DMS153 (cell line): ENCODE data around the gene CGNL1.
A peak's percentile ranks its signal among the peaks of the same experiment; 100 is the strongest.

ENCODE experiments used
- DNase-seq: peaks from one replicate; lab custom pipeline; 2025; lab: John Stamatoyannopoulos, UW

CGNL1 gene

DNA sequence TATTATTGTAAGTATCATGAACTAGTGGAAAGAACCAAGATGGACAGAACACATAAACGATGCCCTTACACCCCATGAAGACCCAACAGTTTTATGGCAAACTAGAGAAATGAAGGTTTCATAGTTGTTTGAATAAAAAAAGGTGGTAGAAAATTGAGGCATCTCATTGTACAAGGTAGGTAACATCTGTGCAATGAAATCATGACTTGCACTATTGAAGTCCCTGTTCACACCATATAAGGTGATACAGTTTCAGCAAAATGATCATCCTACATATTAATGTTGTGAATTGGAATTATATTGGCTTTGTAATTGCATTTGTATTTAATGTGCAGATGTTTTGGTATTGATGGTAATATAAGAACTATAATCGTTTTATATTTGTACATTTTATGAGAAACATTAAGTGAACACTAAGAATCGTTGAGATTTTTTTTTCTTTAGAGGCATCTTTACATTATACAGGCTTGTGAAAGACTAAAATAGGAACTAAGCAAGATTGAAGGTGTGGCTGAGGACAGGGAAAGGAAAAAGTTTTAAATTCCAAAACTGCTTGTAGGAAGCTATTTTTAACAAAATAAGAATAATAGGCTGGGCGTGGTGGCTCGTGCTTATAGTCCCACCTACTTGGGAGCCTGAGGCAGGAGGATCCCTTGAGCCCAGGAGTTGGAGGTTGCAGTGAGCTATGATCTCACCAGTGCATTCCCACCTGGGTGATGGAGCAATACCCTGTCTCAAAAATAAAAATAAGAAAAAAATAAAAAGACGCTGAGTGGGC is 48.5 kb downstream of the CGNL1 start:
- DNase-seq: no peak

DNA sequence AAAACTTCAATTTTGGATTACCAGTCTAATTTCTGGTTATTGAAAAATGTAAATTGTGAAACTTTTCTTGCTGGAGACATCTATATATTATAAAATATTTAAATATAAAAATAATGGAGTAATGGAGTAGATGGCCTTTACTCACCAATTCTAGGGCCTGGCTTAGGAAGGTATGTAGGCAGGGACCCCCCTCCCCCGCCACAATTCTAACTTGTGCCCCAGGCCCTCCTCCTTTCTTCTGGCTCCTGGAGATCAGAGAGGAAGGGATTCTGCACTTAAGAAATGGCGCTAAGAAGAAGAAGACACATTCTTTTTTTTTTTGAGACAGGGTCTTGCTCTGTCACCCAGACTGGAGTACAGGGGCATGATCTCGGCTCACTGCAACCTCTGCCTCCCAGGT is 49.5 kb downstream of the CGNL1 start:
- DNase-seq: no peak

DNA sequence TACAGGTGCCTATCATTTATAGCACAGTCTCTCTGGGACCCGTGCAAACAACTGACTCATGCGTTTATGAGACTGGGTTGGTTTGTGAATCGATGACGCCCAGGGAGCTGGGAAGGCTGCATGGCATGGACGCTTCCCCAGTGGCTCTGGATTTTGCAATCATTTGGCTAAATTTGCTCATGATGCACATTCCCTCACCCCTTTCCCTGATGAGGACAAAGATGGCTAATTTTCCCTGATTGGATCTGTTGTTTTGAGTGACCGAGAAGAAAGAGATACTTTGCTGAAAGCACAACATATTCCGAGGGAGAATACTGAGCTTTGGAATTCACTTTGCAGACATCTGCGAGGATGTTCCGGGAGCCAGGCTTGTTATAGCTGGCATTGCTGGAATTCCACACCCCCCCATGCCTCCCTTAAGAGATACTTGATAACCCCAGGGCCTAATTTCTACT is 51.1 kb downstream of the CGNL1 start:
- DNase-seq: no peak

DNA sequence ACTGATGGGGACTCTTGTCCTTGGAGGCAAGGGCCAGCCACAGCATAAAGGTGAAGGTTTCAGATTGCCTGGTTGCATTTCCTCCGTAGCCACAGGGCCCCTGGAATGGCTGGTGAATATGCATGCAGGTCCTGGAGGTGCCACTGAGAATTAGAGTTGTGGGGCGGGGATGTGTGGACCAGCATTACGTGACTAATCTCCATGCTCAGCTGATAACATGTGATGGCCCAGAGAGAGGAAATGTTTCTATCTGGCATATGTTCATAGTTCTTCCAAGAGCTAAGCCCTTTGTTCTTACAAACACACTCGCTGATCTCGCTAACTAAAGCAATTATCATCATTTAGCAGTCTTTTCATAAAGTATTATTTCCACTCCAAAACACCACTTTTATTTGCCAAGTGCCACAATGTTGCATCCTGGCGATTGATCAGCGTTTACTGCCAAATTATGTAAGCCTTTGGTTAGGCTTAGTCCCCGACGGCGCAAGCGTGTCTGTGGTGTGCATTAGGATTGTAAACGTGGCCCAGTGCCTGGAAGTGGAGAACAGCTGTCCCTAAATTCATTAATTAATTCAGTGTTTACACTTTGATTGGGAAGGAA is 55.9 kb downstream of the CGNL1 start:
- DNase-seq: peak; percentile 5

DNA sequence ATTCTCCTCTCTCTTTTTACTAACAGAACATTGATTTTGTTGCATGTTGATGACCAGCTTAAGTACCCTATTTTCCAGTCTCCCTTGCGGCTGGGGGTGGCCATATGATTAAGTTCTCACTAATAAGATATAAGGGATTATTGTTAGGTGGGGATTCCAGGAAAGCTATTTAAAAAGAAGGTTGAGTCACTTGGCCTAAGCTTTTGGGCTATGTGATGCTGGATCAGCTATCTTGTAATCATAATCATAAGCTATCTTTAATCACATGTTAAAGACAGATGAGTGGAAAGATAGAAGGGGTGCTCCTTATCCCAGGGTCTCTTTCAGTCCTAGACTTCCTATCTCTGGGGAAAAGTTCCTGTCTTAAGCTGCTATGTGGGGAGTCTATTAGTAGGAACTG is 59.9 kb downstream of the CGNL1 start:
- DNase-seq: no peak

DNA sequence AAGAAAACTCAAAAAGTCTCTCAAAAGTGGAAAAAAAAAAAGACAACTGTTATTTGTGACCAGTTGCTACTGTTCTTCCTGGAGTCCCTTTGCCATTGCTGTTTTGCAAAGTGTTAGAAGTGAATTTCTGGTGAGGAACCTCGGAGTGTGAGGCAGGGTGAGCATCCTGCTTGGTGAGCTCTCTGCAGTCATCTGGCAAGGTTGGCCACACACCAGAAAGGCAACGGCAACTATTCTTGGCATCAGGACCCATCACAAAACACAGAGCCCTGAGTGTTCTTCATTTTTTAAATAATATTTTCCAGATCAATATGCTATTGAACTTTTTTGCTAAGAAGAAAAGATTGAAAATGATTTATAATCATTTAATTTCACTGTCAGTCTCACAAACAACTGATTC is 60.7 kb downstream of the CGNL1 start:
- no peak for DNase-seq

DNA sequence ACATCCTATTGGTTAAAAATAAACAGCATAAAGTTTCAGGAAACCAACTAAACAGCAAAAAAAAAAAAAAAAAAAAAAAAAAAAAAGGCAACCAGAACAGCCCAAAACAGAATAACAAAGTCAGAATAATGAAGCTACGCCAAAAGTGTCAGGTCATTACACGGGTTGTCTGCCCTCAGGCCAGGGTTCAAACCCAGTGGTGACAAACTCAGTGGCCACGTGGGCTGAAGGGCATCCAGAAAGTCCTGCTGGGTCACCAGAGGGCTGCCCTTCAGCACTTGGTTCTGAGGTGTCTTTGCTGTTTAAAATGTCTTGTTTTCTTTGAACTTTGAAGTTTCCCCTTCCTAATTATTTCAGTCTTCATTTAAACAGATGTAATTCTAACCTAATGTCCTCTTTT is 61.3 kb downstream of the CGNL1 start:
- DNase-seq: no peak

DNA sequence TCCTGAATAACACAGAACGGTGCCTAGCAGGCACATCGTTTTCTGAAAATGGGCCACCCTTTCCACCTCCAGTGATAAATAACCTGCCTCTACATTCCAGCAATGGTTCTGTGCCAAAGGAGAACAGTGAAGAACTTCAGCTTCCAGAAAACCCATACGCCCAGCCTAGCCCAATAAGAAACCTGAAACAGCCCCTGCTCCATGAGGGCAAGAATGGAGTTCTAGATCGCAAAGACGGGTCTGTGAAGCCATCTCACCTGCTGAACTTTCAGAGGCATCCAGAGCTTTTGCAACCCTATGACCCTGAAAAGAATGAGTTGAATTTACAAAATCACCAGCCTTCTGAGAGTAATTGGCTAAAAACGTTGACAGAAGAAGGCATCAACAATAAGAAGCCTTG is 61.9 kb downstream of the CGNL1 start:
- DNase-seq: no peak

DNA sequence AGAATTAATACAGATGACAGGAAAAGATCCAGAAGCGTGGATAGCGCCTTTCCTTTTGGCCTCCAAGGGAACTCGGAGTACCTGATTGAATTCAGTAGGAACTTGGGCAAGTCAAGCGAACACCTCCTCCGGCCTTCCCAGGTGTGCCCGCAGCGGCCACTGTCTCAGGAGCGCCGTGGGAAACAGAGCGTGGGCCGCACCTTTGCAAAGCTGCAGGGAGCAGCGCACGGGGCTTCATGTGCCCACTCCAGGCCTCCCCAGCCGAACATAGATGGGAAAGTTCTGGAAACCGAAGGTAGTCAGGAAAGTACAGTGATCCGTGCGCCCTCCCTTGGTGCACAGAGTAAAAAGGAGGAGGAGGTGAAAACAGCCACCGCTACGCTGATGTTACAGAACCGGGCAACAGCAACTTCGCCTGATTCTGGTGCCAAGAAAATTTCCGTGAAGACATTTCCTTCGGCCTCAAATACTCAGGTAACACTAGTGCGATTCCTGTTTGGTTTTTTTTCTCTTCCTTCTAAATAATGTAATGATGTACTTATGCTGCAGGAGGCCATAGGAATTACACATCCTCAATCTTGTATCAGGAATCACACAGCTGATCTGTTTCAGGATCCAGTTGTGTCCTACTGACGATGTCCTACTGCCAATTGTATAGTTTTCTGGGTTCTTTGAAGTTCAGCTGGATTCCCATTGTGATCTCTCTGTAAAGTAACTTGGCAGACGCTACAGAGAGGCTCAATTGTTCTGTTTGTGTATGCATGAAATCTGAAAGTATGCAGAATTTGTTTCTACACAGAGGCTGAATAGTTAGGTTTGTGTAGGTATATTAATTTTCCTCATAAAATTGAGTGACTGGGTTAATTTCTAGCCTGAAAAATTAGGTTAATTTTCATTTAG is 63.1 kb downstream of the CGNL1 start:
- DNase-seq: no peak

DNA sequence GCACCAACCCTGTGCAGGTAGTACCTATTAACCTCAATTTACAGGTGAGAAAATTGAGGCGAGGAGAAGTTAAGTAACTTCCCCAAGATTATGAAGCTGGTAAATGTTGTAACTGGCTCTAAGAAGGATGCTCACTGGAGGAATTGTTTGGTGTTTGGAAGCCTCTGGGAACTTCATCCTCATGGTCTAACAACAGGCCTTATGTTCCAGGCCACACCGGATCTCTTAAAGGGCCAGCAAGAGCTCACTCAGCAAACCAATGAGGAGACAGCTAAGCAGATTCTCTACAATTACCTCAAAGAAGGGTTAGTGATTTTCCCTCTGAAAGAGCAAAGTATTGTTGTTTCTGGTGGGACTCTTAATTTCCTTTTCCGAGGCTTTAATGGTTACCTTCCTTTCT is 63.9 kb downstream of the CGNL1 start:
- DNase-seq: no peak

DNA sequence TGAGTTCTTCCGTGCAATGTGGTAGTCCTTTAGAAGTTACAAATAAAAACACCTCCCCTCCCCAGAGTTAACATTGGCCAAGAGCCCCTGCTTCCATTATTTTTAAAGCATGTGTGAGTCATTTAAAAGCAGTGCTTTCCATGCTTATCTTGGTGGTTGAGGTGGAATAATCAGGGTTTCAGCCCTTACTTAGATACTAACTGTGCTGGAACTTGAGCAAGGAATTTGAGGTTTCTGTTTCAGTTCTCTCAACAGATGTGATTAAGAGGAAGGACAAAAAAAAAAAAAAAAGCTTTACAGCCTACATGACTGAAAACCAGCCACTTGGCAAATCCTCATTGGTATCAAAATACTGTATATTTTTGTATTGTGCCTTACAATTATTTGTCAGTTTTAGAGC is 64.5 kb downstream of the CGNL1 start:
- DNase-seq: no peak

DNA sequence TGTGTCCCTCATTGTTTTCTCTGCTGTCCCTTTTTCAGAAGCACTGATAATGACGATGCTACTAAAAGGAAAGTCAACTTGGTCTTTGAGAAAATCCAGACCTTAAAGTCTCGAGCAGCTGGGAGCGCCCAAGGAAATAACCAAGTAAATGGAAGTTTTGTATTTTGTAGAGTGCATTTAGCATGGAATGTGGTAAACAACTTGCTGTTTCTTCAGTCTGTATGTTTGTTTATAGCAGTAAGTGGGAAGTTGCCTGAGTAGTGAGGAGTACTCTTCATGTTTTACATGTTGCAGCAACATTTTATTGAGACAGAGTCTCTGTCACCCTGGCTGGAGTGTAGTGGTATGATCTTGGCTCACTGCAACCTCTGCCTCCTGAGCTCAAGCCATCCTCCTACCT is 66.0 kb downstream of the CGNL1 start:
- no peak for DNase-seq

DNA sequence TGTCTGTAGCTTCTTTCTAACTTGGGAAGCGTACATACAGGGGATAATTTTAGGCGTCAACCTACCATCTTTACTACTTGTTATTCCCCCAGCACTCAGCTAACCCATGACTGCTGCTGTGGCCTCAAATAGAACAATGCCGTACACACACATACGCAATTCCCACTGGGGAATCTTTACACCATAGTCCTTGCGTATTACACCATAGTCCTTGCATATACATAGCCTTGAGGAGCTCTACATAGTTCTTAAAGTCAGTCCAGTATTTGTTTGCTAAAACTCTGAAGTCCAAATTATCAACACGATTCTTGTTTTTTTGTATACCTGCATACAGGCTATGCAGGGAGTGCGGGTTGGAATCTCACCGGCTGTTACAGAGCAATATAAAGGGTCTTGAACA is 67.2 kb downstream of the CGNL1 start:
- DNase-seq: no peak

DNA sequence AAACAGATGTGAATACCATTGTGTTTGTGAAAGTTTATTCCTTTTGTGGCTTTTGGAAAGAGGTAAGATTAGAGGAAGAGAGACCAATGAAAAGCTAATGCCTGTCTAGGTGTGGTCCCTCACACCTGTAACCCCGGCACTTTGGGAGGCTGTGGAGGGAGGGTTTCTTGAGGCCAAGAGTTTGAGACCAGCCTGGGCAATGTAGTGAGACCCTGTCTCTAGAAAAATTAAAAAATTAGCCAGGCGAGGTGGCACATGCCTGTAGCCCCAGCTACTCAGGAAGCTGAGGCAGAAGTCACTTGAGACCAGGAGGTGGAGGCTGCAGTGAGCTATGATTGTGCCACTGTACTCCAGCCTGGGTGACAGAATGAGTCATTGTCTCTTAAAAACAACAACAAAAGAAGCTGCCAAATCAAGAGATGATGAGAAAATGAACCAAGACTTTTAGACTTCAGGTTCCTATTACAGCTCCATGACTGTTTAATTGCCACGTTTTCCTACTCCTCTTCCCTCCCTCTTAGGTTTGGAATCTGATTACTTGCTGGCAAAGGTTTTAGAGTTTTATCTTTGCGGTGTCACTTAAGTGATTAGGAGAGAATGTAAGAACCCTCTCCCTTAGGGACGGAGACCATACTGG is 68.7 kb downstream of the CGNL1 start:
- DNase-seq: no peak

DNA sequence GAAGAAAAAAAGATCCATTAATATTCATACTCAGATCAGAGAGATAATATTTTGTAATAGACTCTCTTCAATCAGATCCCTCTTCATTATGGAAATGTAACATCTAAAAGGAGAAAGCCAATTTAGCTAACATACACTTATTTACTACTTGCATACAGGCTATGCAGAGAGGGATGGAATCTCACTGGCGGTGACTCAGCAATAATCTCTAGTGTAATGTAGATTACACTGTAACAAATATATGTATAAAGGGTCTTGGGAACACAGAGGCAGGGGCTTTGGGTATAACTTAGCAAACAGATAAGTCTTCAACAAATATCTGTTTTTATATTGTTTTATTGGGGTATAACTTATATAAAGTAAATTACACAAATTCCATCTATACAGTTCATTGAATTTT is 69.6 kb downstream of the CGNL1 start:
- DNase-seq: no peak

DNA sequence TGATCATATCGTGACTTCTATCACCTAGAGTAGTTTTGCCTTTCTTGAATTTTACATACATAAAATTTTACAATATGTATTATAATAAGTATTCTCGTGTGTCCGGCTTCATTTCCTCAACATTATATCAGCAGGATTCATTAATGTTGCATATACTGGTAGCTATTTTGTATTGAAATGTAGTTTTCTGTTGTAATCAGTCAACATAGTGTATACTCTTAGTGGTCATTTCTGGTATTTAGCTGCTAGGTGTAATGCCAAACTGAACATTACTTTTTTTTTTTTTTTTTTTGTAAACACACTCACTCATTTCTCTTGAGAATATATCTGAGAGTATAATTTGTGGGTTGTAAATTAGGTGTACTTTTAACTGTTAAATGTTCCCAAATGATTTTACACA is 70.1 kb downstream of the CGNL1 start:
- no peak for DNase-seq

DNA sequence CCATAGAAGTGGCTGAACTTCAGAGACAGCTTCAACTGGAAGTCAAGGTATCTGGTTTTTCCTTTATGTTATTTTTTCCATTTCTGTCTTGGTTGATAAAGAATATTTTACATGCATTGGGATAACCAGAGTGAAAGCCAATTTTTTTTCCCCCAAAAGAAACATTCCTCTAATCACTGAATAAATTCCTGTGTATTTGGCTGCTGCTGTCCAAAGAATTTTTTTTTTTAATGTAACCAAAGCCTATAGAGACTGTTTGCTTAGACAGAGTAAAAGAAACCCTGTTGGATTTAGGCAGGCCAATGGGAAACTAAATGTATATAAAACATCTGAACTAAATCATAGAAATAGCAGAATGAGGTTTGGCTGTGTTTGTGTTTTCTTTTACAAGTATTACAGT is 75.2 kb downstream of the CGNL1 start:
- DNase-seq: no peak

DNA sequence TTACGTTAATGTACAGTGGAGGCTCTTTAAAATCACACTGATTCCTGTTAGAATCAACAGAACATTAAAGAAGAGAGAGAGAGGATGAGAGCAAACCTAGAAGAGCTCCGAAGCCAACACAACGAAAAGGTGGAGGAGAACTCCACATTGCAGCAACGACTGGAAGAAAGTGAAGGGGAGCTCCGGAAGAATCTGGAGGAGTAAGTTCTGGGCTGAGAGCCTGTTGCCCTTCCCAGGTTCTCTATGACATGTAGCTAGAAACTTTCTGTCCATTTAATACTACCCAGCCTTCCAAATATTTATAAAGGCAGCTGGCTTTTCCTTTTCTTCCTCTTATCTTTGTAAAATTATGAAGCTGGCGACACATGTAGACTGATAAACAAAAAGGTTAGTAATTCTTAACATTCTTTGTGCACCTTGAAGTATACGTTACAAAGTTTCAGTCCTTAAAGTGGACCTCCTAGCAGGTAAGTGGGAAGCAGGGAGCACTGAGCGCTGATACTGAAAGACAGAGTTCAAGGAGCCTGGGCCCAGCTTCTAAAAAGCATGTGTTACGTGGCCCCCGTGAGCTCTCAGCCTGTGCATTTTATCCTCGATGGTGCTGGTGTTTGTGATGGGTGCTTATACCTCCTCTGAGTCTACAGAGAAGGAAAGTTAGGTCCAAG is 75.9 kb downstream of the CGNL1 start:
- DNase-seq: no peak

DNA sequence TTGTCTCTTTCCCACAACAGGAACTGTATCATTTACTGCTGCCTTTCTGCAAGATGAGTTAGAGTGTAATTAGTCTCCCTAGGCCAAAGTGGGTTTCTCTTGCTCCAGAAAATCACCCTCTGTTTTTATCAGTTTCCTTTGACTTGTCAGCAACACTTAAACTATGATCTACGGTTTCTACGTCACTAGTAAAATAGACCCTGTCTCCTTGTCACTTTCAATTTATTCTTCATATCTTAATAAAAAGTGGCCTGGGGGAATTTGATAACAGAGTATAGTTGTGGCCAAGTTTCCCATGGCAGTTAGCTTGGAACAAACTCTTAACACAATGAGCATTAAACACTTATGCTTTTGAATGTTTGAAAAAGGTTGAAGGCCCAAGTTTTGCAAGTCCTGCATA is 79.6 kb downstream of the CGNL1 start:
- DNase-seq: no peak

DNA sequence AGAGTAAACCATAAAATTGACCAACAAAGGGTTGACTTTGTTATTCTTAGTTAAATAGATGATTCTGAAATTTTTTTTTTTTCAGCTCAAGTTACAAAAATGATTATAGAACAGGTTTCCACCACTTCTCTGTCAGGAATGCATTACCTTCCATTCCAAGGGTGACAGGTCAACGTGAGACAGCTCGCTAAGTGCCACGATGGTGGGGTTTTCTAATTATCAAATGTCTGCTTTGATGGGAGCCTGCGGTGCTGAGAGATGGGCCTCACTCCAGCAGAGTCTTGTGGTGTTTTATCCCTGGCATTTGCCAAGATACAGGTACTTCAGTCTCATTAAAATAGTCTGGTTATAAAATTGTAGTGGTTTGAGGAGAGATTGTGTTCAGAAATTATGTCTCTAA is 80.3 kb downstream of the CGNL1 start:
- no peak for DNase-seq

DNA sequence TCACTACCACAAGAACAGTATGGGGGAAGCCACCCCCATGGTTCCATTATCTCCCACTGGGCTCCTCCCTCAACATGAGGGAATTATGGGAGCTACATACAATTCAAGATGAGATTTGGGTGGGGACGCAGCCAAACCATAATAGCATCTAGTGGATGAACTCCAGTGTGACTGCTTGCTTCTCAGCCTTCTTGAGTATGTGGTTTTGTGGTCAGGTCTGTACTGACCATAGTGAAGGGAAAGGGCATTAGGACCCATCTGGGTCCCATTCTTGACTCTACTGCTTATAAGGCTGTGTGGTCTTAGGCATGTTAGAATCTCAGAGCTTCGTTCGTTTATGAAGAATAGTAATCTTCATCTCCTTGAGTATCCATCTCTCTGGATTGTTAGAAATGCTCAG is 81.4 kb downstream of the CGNL1 start:
- DNase-seq: no peak

DNA sequence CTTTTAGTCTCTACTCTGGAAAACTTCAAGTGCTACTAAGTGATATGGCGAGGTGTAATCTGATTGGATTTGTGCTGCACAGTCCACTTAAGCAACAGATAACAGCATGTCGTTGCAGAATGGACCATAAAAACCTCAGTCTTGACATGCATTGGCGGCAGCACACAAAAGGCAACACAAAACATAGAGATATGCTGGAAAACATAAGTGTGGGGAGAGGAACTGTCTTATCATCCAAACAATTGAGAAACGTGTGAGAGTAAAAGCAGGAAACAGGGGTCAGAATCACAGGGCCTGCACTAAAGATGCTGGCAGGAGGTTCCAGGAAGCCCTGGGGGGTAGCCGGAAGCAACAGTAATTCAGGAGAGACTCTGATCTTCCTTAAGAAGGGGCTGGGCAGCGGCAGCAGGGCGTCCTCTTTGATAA is 82.1 kb downstream of the CGNL1 start:
- no peak for DNase-seq
